Right atrium auricular region (tissue), 2 donors: Measurements from ENCODE around the gene KISS1R. TPM values are rescaled to one million over a fixed set of nuclear protein-coding genes. Genes with fewer than 3 reads are reported as not detected.

ENCODE experiments used
- DNase-seq: peaks from one replicate; pipeline ENCODE4 v3.0.0-alpha.2; 2019; ENCODE audit warnings: low spot score
- H3K27ac ChIP-seq, 2 donors: fragments of 200-600 bp; sonication (generic); 1 replicate in 1 of 2; 2 replicates in 1 of 2; pipeline ENCODE4 v1.5.1; 2016 to 2019
- H3K27me3 ChIP-seq, 2 donors: fragments of 200-600 bp; sonication (generic); one replicate each; pipeline versions ENCODE4 v1.5.1 to v1.6.0; 2017 to 2019
- H3K36me3 ChIP-seq: fragments of 200-600 bp; sonication (generic); one replicate; pipeline ENCODE4 v1.5.1; 2016
- H3K4me1 ChIP-seq, 2 donors: fragments of 200-600 bp; sonication (generic); one replicate each; pipeline versions ENCODE4 v1.5.1 to v1.6.0; 2017 to 2019
- H3K4me3 ChIP-seq, 2 donors: fragments of 200-600 bp; sonication (generic); 1 replicate in 1 of 2; 2 replicates in 1 of 2; pipeline ENCODE4 v1.5.1; 2017 to 2019; ENCODE audit warnings: mild to moderate bottlenecking in 1 of 2, moderate library complexity in 1 of 2
- H3K9me3 ChIP-seq, 2 donors: fragments of 200-600 bp; sonication (generic); one replicate each; pipeline ENCODE4 v1.5.1; 2019
- CTCF ChIP-seq, 2 donors: fragments of 200-600 bp; sonication (generic); IDR thresholded peaks; one replicate each; pipeline ENCODE4 v1.5.1; 2019; ENCODE audit warnings: antibody characterized with exemption in 2 of 2
- total RNA-seq, 2 donors: library from RNA; depleted of rRNA; stranded (reverse); fragments of >200 nt; gene quantifications; one replicate each; pipeline ENCODE4 v1.1.0, GENCODE V29; 2016

The KISS1R gene
- total RNA-seq, 2 donors from 2014 or later: not detected

DNA sequence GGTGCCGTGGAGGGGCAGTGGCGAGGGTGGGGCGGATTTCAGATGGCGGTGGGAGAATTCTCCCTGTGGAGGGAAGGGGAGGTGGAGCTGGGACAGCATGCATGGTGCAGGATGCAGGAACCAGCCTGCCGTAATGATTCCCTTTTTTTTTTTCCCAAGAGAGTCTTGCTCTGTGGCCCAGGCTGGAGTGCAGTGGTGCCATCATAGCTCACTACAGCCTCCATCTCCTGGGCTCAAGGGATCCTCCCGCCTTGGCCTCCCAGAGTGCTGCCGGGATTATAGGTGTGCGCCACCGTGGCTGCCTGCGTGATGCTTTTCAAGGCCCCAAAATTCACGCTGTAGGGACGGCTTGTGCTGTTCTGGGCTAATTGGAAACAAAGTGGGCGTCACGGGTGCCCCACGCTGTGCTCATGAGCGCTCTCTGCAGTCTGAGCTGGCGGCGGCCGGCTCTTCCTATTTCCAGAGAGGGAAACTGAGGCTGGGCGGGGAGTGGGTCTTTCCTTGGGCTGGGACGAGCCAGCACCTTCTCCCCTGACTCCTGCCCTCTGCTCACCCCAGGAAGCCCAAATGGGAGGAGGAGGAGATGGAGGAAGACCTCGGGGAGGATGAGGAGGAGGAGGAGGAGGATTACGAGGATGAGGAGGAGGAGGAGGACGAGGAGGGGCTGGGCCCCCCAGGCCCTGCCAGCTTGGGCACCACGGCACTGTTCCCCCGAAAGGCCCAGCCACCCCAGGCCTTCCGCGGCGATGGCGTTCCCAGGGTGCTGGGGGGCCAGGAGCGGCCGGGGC, 14.9 kb downstream of the KISS1R start:
- DNase-seq: no peak
- Histone ChIP-seq H3K4me1 (peaks cover 0 to 51% of the 10 kb centered on the region in 2 donors), H3K27ac (peak overlapping the region in 1 of 2 donors; percentile 84), H3K27me3 (no peaks in the 10 kb centered on the region), H3K36me3 (no peaks in the 10 kb centered on the region), H3K9me3 (no peaks in the 10 kb centered on the region), H3K4me3 (no peak overlapping the region)
- no peak for TF ChIP-seq CTCF (IDR thresholded peaks at IDR 0.05)

- TF ChIP-seq CTCF (IDR thresholded peaks at IDR 0.05): no peak
- Histone ChIP-seq H3K4me3 (peak overlapping the region in 1 of 2 donors; percentile 14), H3K27ac (peak overlapping the region in 1 of 2 donors; percentile 84), H3K9me3 (no peaks in the 10 kb centered on the region), H3K4me1 (peaks cover 0 to 42% of the 10 kb centered on the region in 2 donors), H3K36me3 (no peaks in the 10 kb centered on the region), H3K27me3 (no peaks in the 10 kb centered on the region)
- DNase-seq: peak; percentile 74
Observed at GRCh38 chr19:932648-933552, 15.8 kb downstream of the KISS1R start.

DNA sequence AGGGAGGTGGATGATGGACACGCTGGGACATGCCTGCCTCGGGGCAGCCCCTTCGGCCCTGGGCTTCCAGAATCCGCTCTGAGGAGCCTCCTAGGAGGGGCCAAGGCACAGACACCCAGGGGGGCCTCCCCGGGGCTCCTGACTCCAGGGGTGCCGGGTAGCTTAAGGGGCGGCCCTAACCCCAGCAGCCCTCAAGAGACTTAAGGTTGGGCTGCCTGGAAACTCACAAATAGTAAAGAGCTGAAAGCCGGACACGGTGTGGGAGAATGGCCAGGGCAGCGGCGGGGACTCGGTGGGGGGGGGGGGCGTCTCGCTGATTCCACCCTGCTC, 16.4 kb downstream of the KISS1R start:
- Histone ChIP-seq H3K4me3 (peak overlapping the region in 1 of 2 donors; percentile 14), H3K27me3 (no peaks in the 10 kb centered on the region), H3K36me3 (no peaks in the 10 kb centered on the region), H3K9me3 (no peaks in the 10 kb centered on the region), H3K4me1 (peaks cover 0 to 36% of the 10 kb centered on the region in 2 donors), H3K27ac (peak overlapping the region in 1 of 2 donors; percentile 84)
- no peak for TF ChIP-seq CTCF (IDR thresholded peaks at IDR 0.05)
- no peak for DNase-seq

DNA sequence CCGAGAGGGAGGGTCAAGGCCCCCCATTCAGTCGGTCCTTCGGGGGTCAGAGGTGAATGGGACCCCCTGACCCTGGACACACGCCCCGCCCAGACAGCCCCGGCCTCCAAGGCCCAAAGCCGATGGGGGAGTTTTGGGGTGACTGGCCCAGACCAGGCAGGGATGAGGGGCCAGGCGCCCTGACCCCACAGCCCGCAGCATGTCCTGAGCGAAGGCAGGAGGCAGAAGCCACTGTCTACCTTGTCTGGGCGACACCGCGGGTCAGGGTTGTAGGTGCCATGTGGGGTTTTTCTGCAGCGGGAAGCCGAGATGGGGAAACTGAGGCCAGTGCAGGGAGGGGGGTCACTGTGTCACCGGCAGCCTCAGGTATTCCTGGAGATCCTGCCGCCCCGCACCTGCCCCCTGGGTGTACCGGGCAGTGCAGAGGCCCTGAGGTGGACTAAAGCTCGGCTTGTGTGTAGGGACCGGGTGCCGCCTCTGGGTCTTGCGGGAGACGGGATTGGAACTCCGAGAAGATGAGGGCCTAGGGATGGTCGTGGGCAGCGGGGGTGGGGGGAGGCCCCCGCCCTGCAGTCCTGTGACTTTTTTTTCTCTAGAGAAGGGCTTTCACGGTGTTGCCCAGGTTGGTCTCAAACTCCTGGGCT, 17.2 kb downstream of the KISS1R start:
- Histone ChIP-seq H3K36me3 (no peaks in the 10 kb centered on the region), H3K4me3 (no peak overlapping the region), H3K4me1 (peaks cover 0 to 36% of the 10 kb centered on the region in 2 donors), H3K27ac (peak overlapping the region; percentile 70 to 84), H3K9me3 (no peaks in the 10 kb centered on the region), H3K27me3 (no peaks in the 10 kb centered on the region)
- DNase-seq: no peak
- TF ChIP-seq CTCF (IDR thresholded peaks at IDR 0.05): no peak

DNA sequence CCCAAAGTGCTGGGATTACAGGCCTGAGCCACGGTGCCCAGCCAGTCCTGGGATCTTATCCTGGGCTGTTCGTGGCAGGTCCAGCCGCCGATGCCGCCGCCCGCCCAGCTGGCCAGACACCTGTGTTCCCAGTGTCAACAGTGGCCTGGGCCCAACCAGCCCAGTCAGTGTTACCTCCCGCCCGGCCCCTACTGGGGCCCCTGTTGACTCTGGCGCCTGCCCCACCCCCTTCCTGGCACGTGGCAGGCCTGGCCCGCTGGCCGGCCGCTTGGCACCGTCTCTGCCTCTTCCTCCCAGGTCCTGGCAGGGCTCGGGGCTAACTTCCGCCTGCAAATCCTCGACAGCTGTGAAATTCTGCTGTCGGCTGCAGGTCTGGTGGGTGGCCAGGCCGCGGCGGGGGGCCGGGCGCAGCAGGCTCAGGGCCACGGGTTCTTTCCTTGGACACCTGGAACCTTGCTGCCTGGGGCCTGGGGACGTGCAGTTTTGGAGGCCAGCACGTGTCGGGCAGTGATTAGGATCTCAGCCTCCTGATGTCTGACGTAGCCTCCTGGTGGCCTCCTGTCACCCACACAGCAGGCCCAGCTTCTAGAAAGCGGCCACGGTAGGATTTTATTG, 17.8 kb downstream of the KISS1R start:
- peak; percentile 83 for DNase-seq
- no peaks in the 10 kb centered on the region for H3K27me3 ChIP-seq
- H3K4me1 ChIP-seq: peaks cover 0 to 37% of the 10 kb centered on the region in 2 donors
- no peak overlapping the region for H3K4me3 ChIP-seq
- H3K9me3 ChIP-seq: no peaks in the 10 kb centered on the region
- TF ChIP-seq CTCF (IDR thresholded peaks at IDR 0.05): no peak
- no peaks in the 10 kb centered on the region for H3K36me3 ChIP-seq
- H3K27ac ChIP-seq: peak overlapping the region; percentile 70 to 84
